ENCODE measurements around the gene C4orf51. TPM values are rescaled to one million over a fixed set of nuclear protein-coding genes. Genes with fewer than 3 reads are reported as not detected.

Gene C4orf51
- total and polyA plus RNA-seq, 4 donors: not detected

- TF ChIP-seq NR2F2 (IDR thresholded peaks at IDR 0.05) (no peak), RXRA (IDR thresholded peaks at IDR 0.05) (no peak), ZBTB33 (IDR thresholded peaks at IDR 0.05) (no peak), RAD21 (IDR thresholded peaks at IDR 0.05) (no peak), GABPA (IDR thresholded peaks at IDR 0.05 in 1 of 2, conservative IDR thresholded peaks at IDR 0.05 in 1 of 2) (no peak), FOXA2 (IDR thresholded peaks at IDR 0.05) (no peak)
- no peaks in the 10 kb centered on the region for H3K9me3 ChIP-seq (ENCODE audit: control insufficient read depth in 4 of 4, low read length in 3 of 4)
- no peaks in the 10 kb centered on the region for H3K27me3 ChIP-seq (ENCODE audit: control insufficient read depth in 4 of 4, insufficient read depth in 4 of 4, low read length in 3 of 4)
- 97% methylated on average over 5 of the region's 5 CpGs for WGBS
- H3K36me3 ChIP-seq (ENCODE audit: control insufficient read depth in 4 of 4, insufficient read depth in 3 of 4, low read depth in 1 of 4, low read length in 3 of 4): no peaks in the 10 kb centered on the region
- no peak for DNase-seq (ENCODE audit: low spot score)
- no peaks in the 10 kb centered on the region for H3K4me1 ChIP-seq (ENCODE audit: control insufficient read depth in 4 of 4, insufficient read depth in 4 of 4, low read length in 3 of 4)
- no peak overlapping the region for H3K4me3 ChIP-seq (ENCODE audit: low read depth in 1 of 3, low read length in 3 of 3)
- H3K9ac ChIP-seq (ENCODE audit: low read depth in 1 of 2, low read length in 2 of 2): no peak overlapping the region
- H3K27ac ChIP-seq (ENCODE audit: low read depth in 1 of 2, low read length in 2 of 2): no peak overlapping the region
Measured at GRCh38 chr4:145766273-145766672, 86.3 kb downstream of the C4orf51 start.

- Histone ChIP-seq H3K27me3 (ENCODE audit: control insufficient read depth in 4 of 4, insufficient read depth in 4 of 4, low read length in 3 of 4) (no peaks in the 10 kb centered on the region), H3K9ac (ENCODE audit: low read depth in 1 of 2, low read length in 2 of 2) (no peak overlapping the region), H3K27ac (ENCODE audit: low read depth in 1 of 2, low read length in 2 of 2) (no peak overlapping the region), H3K4me3 (ENCODE audit: low read depth in 1 of 3, low read length in 3 of 3) (no peak overlapping the region), H3K4me1 (ENCODE audit: control insufficient read depth in 4 of 4, insufficient read depth in 4 of 4, low read length in 3 of 4) (no peaks in the 10 kb centered on the region), H3K36me3 (ENCODE audit: control insufficient read depth in 4 of 4, insufficient read depth in 3 of 4, low read depth in 1 of 4, low read length in 3 of 4) (no peaks in the 10 kb centered on the region), H3K9me3 (ENCODE audit: control insufficient read depth in 4 of 4, low read length in 3 of 4) (no peaks in the 10 kb centered on the region)
- 84% methylated on average over 2 of the region's 2 CpGs for WGBS
- TF ChIP-seq TAF1 (conservative IDR thresholded peaks at IDR 0.05) (no peak), NR2F2 (IDR thresholded peaks at IDR 0.05) (no peak), YY1 (IDR thresholded peaks at IDR 0.05) (no peak), FOXA1 (IDR thresholded peaks at IDR 0.05) (no peak), RXRA (IDR thresholded peaks at IDR 0.05) (no peak), GABPA (IDR thresholded peaks at IDR 0.05 in 1 of 2, conservative IDR thresholded peaks at IDR 0.05 in 1 of 2) (no peak), HNF4A (conservative IDR thresholded peaks at IDR 0.05) (no peak), RAD21 (IDR thresholded peaks at IDR 0.05) (no peak), REST (IDR thresholded peaks at IDR 0.05) (no peak), CTCF (IDR thresholded peaks at IDR 0.05; ENCODE audit: low read depth, low read length, missing input control) (no peak), FOXA2 (IDR thresholded peaks at IDR 0.05) (no peak), SP1 (IDR thresholded peaks at IDR 0.05) (no peak), HNF4G (IDR thresholded peaks at IDR 0.05) (no peak), EGR1 (IDR thresholded peaks at IDR 0.05; ENCODE audit: low read depth in 2 of 2) (no peak)
- no peak for DNase-seq (ENCODE audit: low spot score)
Measured at GRCh38 chr4:145769450-145770037, 89.6 kb downstream of the C4orf51 start.

All from liver (tissue), 9 donors.